NT2/D1 (cell line): ENCODE data around the gene PTDSS2.

Experiments used
- SUZ12 ChIP-seq: IDR thresholded peaks from 2 replicates; pipeline ENCODE4 v1.6.1; 2011; ENCODE audit not compliant: insufficient read length, insufficient read depth; ENCODE audit errors: extremely low read depth
- YY1 ChIP-seq: IDR thresholded peaks from 2 replicates; pipeline ENCODE4 v1.6.1; 2011; ENCODE audit not compliant: insufficient read length, insufficient read depth
- ZNF274 ChIP-seq: IDR thresholded peaks from 2 replicates; pipeline ENCODE4 v1.6.1; 2011; ENCODE audit warnings: mild to moderate bottlenecking, low read depth, low read length

- TF ChIP-seq SUZ12 (no peak), ZNF274 (no peak), YY1 (no peak)
These were observed 1.7 kb downstream of the PTDSS2 start for GRCh38 chr11:451738-452137.
